H1 (cell line): Measurements from ENCODE around the gene C12orf75. TPM values are rescaled to one million over a fixed set of nuclear protein-coding genes. Genes with fewer than 3 reads are reported as not detected.
"Not testable (repeated sequence)": the region's sequence is repeated elsewhere in the genome, so short reads cannot be mapped to it uniquely, and the experiment has no call there.

Experiments used
- CTCF ChIA-PET: fragments of 300-600 bp; sonication (Branson Sonifier 250); formaldehyde crosslinking; loops from one replicate; lab custom pipeline; 2021; ENCODE audit not compliant: partially characterized antibody; lab: Charles Lee
- POLR2A ChIA-PET: fragments of 300-600 bp; sonication (Branson Sonifier 250); formaldehyde crosslinking; loops from one replicate; lab custom pipeline; 2021; ENCODE audit warnings: inconsistent platforms; ENCODE audit not compliant: partially characterized antibody; lab: Charles Lee
- DNase-seq, 2 experiments: peaks; one replicate each; pipeline versions ENCODE4 v3.0.0 to v3.0.0-alpha.2; 2010 to 2022; ENCODE audit warnings: low spot score in 2 of 2, low read depth in 1 of 2, mixed read lengths in 1 of 2
- FAIRE-seq: peaks from 2 replicates; lab custom pipeline; 2011; peaks lifted over from hg19 to GRCh38; lab: Jason Lieb, UNC
- H2AFZ ChIP-seq: 2 replicates; pipeline ENCODE4 v1.8.1; 2012; ENCODE audit warnings: low read length, inconsistent platforms
- H2AK5ac ChIP-seq: 2 replicates; pipeline ENCODE4 v1.6.1; 2013; ENCODE audit warnings: low read depth, low read length
- H2BK120ac ChIP-seq: replicated peaks from 2 replicates; pipeline ENCODE3; 2013; ENCODE audit warnings: low read depth, low read length, inconsistent platforms
- H2BK12ac ChIP-seq: 2 replicates; pipeline ENCODE4 v1.6.1; 2013; ENCODE audit warnings: low read depth, low read length
- H2BK15ac ChIP-seq: 2 replicates; pipeline ENCODE4 v1.6.1; 2013; ENCODE audit warnings: low read length
- H2BK20ac ChIP-seq: 2 replicates; pipeline ENCODE4 v1.6.1; 2013; ENCODE audit warnings: low read length
- H2BK5ac ChIP-seq: 2 replicates; pipeline ENCODE4 v1.6.1; 2013; ENCODE audit warnings: low read depth, low read length
- H3K14ac ChIP-seq: 2 replicates; pipeline ENCODE4 v1.6.1; 2013; ENCODE audit warnings: inconsistent platforms; ENCODE audit not compliant: insufficient read length
- H3K18ac ChIP-seq: 2 replicates; pipeline ENCODE4 v1.6.1; 2013; ENCODE audit warnings: low read length; ENCODE audit errors: extremely low read depth
- H3K23ac ChIP-seq: 2 replicates; pipeline ENCODE4 v1.6.1; 2013; ENCODE audit warnings: inconsistent platforms; ENCODE audit not compliant: insufficient read length
- H3K23me2 ChIP-seq: 2 replicates; pipeline ENCODE4 v1.6.1; 2013; ENCODE audit warnings: low read depth, low read length
- H3K27ac ChIP-seq: 2 replicates; pipeline ENCODE4 v1.6.1; 2011; ENCODE audit warnings: low read depth, low read length, inconsistent platforms
- H3K27me3 ChIP-seq, 4 experiments: replicated peaks in 1 of 4; 1 replicate in 1 of 4; 2 replicates in 3 of 4; pipeline versions ENCODE4 v1.6.1 to v1.8.1; 2011 to 2013; ENCODE audit warnings: low read length in 3 of 4, mild to moderate bottlenecking in 3 of 4, inconsistent platforms in 2 of 4, mixed read lengths in 2 of 4, moderate library complexity in 1 of 4; ENCODE audit not compliant: control insufficient read depth in 3 of 4, insufficient read depth in 3 of 4; ENCODE audit errors: extremely low read depth in 1 of 4
- H3K36me3 ChIP-seq, 4 experiments: 2 replicates each; pipeline versions ENCODE4 v1.6.1 to v1.8.1; 2011 to 2013; ENCODE audit warnings: mild to moderate bottlenecking in 4 of 4, low read length in 3 of 4, moderate library complexity in 2 of 4, control low read depth in 1 of 4, inconsistent platforms in 1 of 4; ENCODE audit not compliant: insufficient read depth in 4 of 4, control insufficient read depth in 2 of 4
- H3K4ac ChIP-seq: replicated peaks from 2 replicates; pipeline ENCODE3; 2013; ENCODE audit warnings: low read length, low read depth, mixed read lengths, inconsistent platforms; ENCODE audit not compliant: insufficient read length
- H3K4me1 ChIP-seq, 4 experiments: replicated peaks in 1 of 4; 1 replicate in 1 of 4; 2 replicates in 3 of 4; pipeline versions ENCODE4 v1.6.1 to v1.8.1; 2011 to 2013; ENCODE audit warnings: low read length in 3 of 4, inconsistent platforms in 2 of 4, mixed read lengths in 1 of 4; ENCODE audit not compliant: insufficient read depth in 4 of 4, control insufficient read depth in 3 of 4
- H3K4me2 ChIP-seq, 2 experiments: 2 replicates each; pipeline versions ENCODE4 v1.6.1 to v1.8.1; 2011 to 2013; ENCODE audit warnings: low read depth in 2 of 2, low read length in 2 of 2, control low read depth in 1 of 2, inconsistent platforms in 1 of 2, mild to moderate bottlenecking in 1 of 2; ENCODE audit not compliant: insufficient read depth in 1 of 2
- H3K4me3 ChIP-seq, 4 experiments: fragments of 200-600, 300-600 bp in 1 of 4; sonication (generic), shearing (Covaris generic), sonication (Bioruptor Twin) in 1 of 4; 2 replicates each; pipeline versions ENCODE4 v1.5.1 to v1.8.1; 2011 to 2016; ENCODE audit warnings: low read length in 4 of 4, low read depth in 3 of 4, control low read depth in 2 of 4, inconsistent platforms in 2 of 4, mild to moderate bottlenecking in 2 of 4, mixed read lengths in 1 of 4, moderate library complexity in 1 of 4; ENCODE audit not compliant: insufficient read depth in 2 of 4; ENCODE audit errors: extremely low read depth in 1 of 4
- H3K56ac ChIP-seq: replicated peaks from 2 replicates; pipeline ENCODE3; 2013; ENCODE audit warnings: low read depth, mild to moderate bottlenecking, mixed read lengths, low read length, inconsistent platforms; ENCODE audit not compliant: insufficient read length
- H3K79me1 ChIP-seq: 2 replicates; pipeline ENCODE4 v1.6.1; 2013; ENCODE audit warnings: low read depth, low read length, control low read depth
- H3K79me2 ChIP-seq, 2 experiments: 2 replicates each; pipeline versions ENCODE4 v1.6.1 to v1.8.1; 2012 to 2013; ENCODE audit warnings: low read length in 2 of 2, mild to moderate bottlenecking in 2 of 2, inconsistent platforms in 1 of 2; ENCODE audit not compliant: insufficient read depth in 2 of 2, control insufficient read depth in 1 of 2
- H3K9ac ChIP-seq, 4 experiments: replicated peaks in 1 of 4; 1 replicate in 1 of 4; 2 replicates in 3 of 4; pipeline versions ENCODE4 v1.6.1 to v1.8.1; 2011 to 2013; ENCODE audit warnings: low read depth in 3 of 4, low read length in 3 of 4, control low read depth in 2 of 4, mild to moderate bottlenecking in 2 of 4, moderate library complexity in 2 of 4, inconsistent platforms in 1 of 4; ENCODE audit errors: extremely low read depth in 1 of 4
- H3K9me3 ChIP-seq, 2 experiments: 2 replicates each; pipeline versions ENCODE4 v1.6.1 to v1.8.1; 2012 to 2013; ENCODE audit warnings: mild to moderate bottlenecking in 2 of 2, moderate library complexity in 2 of 2, control low read depth in 1 of 2, inconsistent platforms in 1 of 2, low read depth in 1 of 2, low read length in 1 of 2, mixed read lengths in 1 of 2; ENCODE audit not compliant: insufficient read depth in 2 of 2
- H4K20me1 ChIP-seq, 2 experiments: replicated peaks in 1 of 2; 2 replicates each; pipeline versions ENCODE3 to v1.8.1; 2011 to 2013; ENCODE audit warnings: inconsistent platforms in 2 of 2, low read length in 2 of 2, mild to moderate bottlenecking in 1 of 2; ENCODE audit not compliant: insufficient read depth in 2 of 2, control insufficient read depth in 1 of 2
- H4K5ac ChIP-seq: 2 replicates; pipeline ENCODE4 v1.6.1; 2013; ENCODE audit warnings: low read length, low read depth, mixed read lengths, inconsistent platforms; ENCODE audit not compliant: insufficient read length
- H4K8ac ChIP-seq: 2 replicates; pipeline ENCODE4 v1.8.0; 2013; ENCODE audit warnings: mild to moderate bottlenecking, moderate library complexity, low read length, inconsistent platforms; ENCODE audit not compliant: insufficient read depth; ENCODE audit errors: extremely low read depth
- H4K91ac ChIP-seq: replicated peaks from 2 replicates; pipeline ENCODE3; 2013; ENCODE audit warnings: low read length, mixed read lengths, inconsistent platforms; ENCODE audit not compliant: insufficient read length
- HDAC6 ChIP-seq: IDR thresholded peaks from one replicate; pipeline ENCODE4 v1.7.1; 2012; ENCODE audit warnings: low read depth, mild to moderate bottlenecking, inconsistent platforms, low read length, moderate library complexity
- WGBS, 2 experiments: shearing (Covaris generic) in 1 of 2; methylation state at CpG; one replicate each; pipeline versions ENCODE4 v1.1.6 to v1.1.7; 2013 to 2015; ENCODE audit warnings: low lambda C conversion rate in 2 of 2, mixed read lengths in 2 of 2, inconsistent platforms in 1 of 2, low coverage in 1 of 2, missing lambda C conversion rate in 1 of 2; ENCODE audit not compliant: insufficient replicate concordance in 2 of 2, insufficient coverage in 1 of 2, insufficient read length in 1 of 2; ENCODE audit errors: extremely low coverage in 1 of 2, missing lambda C conversion rate in 1 of 2; 5-methylcytosine and 5-hydroxymethylcytosine counted together
- polyA plus RNA-seq, 7 experiments: library from polyadenylated mRNA; depleted of rRNA in 3 of 7; stranded (reverse) in 5 of 7; unstranded in 2 of 7; fragments of >200 nt in 5 of 7; fragments of 200-250 nt in 2 of 7; gene quantifications; 1 replicate in 5 of 7; 2 replicates in 1 of 7; 4 replicates in 1 of 7; pipeline versions ENCODE4 v1.2.1 to v1.2.3, GENCODE V29; 2011 to 2013; ENCODE audit warnings: missing spikeins in 2 of 7, mixed read lengths in 2 of 7
- total RNA-seq: library from RNA; stranded (reverse); fragmentation: NEBNext Ultra II Directional; extraction: Animal tissue kit (Norgen Biotek cat#: 25700); gene quantifications from 2 replicates; pipeline ENCODE4 v1.2.1, GENCODE V29; 2021

Gene C12orf75
- total and polyA plus RNA-seq, 2 of the 8 experiments (the other 6 are each of a cell fraction or from before 2014, with no cell fraction given), result 26.4 to 41.2 TPM

DNA sequence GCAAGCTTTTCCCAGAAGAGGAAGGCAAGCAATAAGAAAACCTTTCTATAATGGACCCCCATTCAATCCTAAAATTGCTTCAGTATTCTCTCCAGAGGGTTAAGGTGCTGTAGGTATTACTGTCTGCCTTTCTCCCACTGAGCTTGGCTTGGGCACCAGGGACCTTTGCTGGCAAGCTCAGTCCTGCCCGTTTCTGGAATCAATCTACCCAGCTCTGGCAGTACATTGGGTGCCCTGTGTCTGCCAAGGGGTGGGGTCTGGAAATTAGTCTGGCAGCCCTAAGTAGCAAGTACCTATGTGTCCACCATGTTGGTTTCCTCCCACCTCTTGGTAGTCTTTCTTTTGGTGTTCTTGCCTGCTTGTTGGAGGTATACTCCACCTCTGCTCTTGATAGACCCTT lies 72.6 kb downstream of the C12orf75 start:
- H3K36me3 ChIP-seq, result no peaks in the 10 kb centered on the region
- H3K79me2 ChIP-seq, result no peaks in the 10 kb centered on the region
- H3K9ac ChIP-seq, result no peak overlapping the region
- no peak overlapping the region for H2AFZ ChIP-seq
- no peaks in the 10 kb centered on the region for H3K4me1 ChIP-seq
- WGBS, 2 experiments, result 100% methylated on average over 1 of the region's 1 CpG; no CpG with 5 or more reads in 1 of the 2 experiments
- no peak overlapping the region for H3K56ac ChIP-seq
- no peaks in the 10 kb centered on the region for H3K79me1 ChIP-seq
- no peak overlapping the region for H2BK15ac ChIP-seq
- POLR2A ChIA-PET, result no interaction called here
- H2BK20ac ChIP-seq, result no peak overlapping the region
- no peak overlapping the region for H3K23ac ChIP-seq
- H3K9me3 ChIP-seq, result peaks cover 0 to 5% of the 10 kb centered on the region in 2 experiments; a peak in 3 of 4 replicates
- H4K8ac ChIP-seq, result no peak overlapping the region
- no peak overlapping the region for H3K4me2 ChIP-seq
- H4K91ac ChIP-seq, result no peak overlapping the region
- no peaks in the 10 kb centered on the region for H3K27me3 ChIP-seq
- H3K4me3 ChIP-seq, result no peak overlapping the region
- no peak overlapping the region for H2BK5ac ChIP-seq
- H2BK12ac ChIP-seq, result no peak overlapping the region
- no peaks in the 10 kb centered on the region for H3K23me2 ChIP-seq
- no peak overlapping the region for H2AK5ac ChIP-seq
- no peak overlapping the region for H3K14ac ChIP-seq
- FAIRE-seq, result no peak
- no peak for TF ChIP-seq HDAC6
- TF ChIP-seq, all 59 proteins: peak for 0
- Histone ChIP-seq H3K4ac (no peak overlapping the region), H3K18ac (no peak overlapping the region), H4K20me1 (no peaks in the 10 kb centered on the region), H2BK120ac (no peak overlapping the region), H4K5ac (no peak overlapping the region), H3K27ac (no peak overlapping the region)
- DNase-seq, result no peak
- CTCF ChIA-PET, result interaction anchor here (1.0 to 2.6 kb wide), 2 partner anchors 18 to 303 kb away, joined by 4 to 6 read pairs; no protein-coding TSS in a partner anchor

- H3K27me3 ChIP-seq, H4K91ac ChIP-seq, H3K79me1 ChIP-seq, H2BK5ac ChIP-seq, H3K18ac ChIP-seq, H3K56ac ChIP-seq, H2BK12ac ChIP-seq, H2BK120ac ChIP-seq, H3K14ac ChIP-seq, H3K36me3 ChIP-seq, H3K23me2 ChIP-seq, H3K4me2 ChIP-seq, H3K4ac ChIP-seq, H3K4me1 ChIP-seq, H2BK15ac ChIP-seq, POLR2A ChIA-PET, H4K5ac ChIP-seq, H3K4me3 ChIP-seq, H2AFZ ChIP-seq, H2AK5ac ChIP-seq, H3K79me2 ChIP-seq, H2BK20ac ChIP-seq, FAIRE-seq, H3K23ac ChIP-seq, DNase-seq, H3K27ac ChIP-seq, H3K9ac ChIP-seq, H4K20me1 ChIP-seq, H4K8ac ChIP-seq, H3K9me3 ChIP-seq: not testable (repeated sequence)
- CTCF ChIA-PET, result interaction anchor here (2.6 kb wide), 1 partner anchor 302 kb away, joined by 6 read pairs; no protein-coding TSS in a partner anchor
- 94% methylated on average over 3 of the region's 3 CpGs; no CpG with 5 or more reads in 1 of the 2 experiments for WGBS, 2 experiments
These were observed 73.6 kb downstream of the C12orf75 start for GRCh38 chr12:105404134-105404533.
